HG03196 (cell line): Measurements from ENCODE around the gene ECI2.

ENCODE experiments used
- ATAC-seq: cut with Tn5 transposase; IDR thresholded peaks from one replicate; pipeline ENCODE4 v1.9.1; 2021; ENCODE audit not compliant: unreplicated experiment

The ECI2 gene

GRCh38 chr6:4134841-4135664 is at the start of gene ECI2:
TSS of gene ECI2 (minus strand) at chr6:4135575. CDS start at chr6:4135560, 15 bp downstream.
- peak; percentile 41 for ATAC-seq

GRCh38 chr6:4180652-4181255 is 45.4 kb upstream of the ECI2 start:
- no peak for ATAC-seq

- no peak for ATAC-seq
Observed at GRCh38 chr6:4179960-4180651, 44.7 kb upstream of the ECI2 start.

GRCh38 chr6:4178737-4179333 is 43.5 kb upstream of the ECI2 start:
- no peak for ATAC-seq

- ATAC-seq: no peak
Observed at GRCh38 chr6:4176907-4177306, 41.5 kb upstream of the ECI2 start.

GRCh38 chr6:4174042-4174441 is 38.7 kb upstream of the ECI2 start:
- ATAC-seq: no peak

GRCh38 chr6:4172368-4172767 is 37.0 kb upstream of the ECI2 start:
- ATAC-seq: no peak

- ATAC-seq: no peak
Observed at GRCh38 chr6:4170297-4170696, 34.9 kb upstream of the ECI2 start.

- no peak for ATAC-seq
Observed at GRCh38 chr6:4169028-4169789, 33.8 kb upstream of the ECI2 start.

- ATAC-seq: no peak
Observed at GRCh38 chr6:4167833-4168232, 32.5 kb upstream of the ECI2 start.

- no peak for ATAC-seq
Observed at GRCh38 chr6:4167123-4167522, 31.7 kb upstream of the ECI2 start.

- ATAC-seq: no peak
Observed at GRCh38 chr6:4164456-4164855, 29.1 kb upstream of the ECI2 start.

GRCh38 chr6:4164117-4164442 is 28.7 kb upstream of the ECI2 start:
- ATAC-seq: no peak

- no peak for ATAC-seq
Observed at GRCh38 chr6:4163408-4164116, 28.2 kb upstream of the ECI2 start.

- ATAC-seq: no peak
Observed at GRCh38 chr6:4162370-4162769, 27.0 kb upstream of the ECI2 start.

GRCh38 chr6:4159491-4159890 is 24.1 kb upstream of the ECI2 start:
- no peak for ATAC-seq

GRCh38 chr6:4157506-4157905 is 22.1 kb upstream of the ECI2 start:
- ATAC-seq: no peak

- peak; percentile 76 for ATAC-seq
Observed at GRCh38 chr6:4155848-4156466, 20.6 kb upstream of the ECI2 start.

GRCh38 chr6:4153514-4153985 is 18.2 kb upstream of the ECI2 start:
- peak; percentile 65 for ATAC-seq

GRCh38 chr6:4145083-4145482 is 9.7 kb upstream of the ECI2 start:
- ATAC-seq: no peak
